ENCODE data around the gene CDIP1.
A peak's percentile ranks its signal among the peaks of the same experiment; 100 is the strongest.

The CDIP1 gene

DNA sequence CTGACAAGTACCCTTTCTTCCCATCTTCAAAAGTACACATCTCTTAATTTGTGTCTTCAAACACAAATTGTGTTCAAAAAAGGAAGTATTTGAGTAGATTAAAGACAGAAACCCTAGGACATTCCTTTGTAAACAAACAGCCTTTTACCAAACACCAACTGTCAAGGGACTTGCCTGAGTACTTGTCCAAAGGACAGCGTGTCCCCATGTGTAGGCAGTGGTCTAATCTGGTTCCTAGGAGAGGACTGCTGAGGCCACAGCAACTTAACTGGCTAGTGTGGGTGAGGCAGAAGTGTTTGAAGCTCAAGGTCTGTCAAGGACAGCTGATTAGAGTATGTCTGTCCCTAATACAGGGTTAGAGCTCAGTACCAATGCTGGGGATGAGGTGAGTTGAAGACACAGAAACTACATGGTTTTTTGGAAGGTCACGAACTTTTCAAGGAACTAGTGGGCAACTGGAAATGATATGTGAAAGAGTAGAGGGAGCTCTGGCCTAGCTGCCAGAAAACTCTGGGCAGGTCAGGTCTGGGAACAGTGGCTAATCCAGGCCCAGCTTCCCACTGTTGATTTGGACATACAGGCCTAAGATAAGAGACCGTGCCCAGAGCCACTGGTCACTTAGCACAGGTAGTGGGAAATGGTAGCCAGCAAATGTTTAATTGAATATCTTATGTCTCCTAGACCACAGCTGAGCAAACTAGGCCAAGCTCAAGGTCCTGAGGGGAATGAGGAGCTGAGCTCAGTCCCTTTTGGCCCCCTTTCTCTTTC lies 52.3 kb downstream of the CDIP1 start:
- DNase-seq = no peak

DNA sequence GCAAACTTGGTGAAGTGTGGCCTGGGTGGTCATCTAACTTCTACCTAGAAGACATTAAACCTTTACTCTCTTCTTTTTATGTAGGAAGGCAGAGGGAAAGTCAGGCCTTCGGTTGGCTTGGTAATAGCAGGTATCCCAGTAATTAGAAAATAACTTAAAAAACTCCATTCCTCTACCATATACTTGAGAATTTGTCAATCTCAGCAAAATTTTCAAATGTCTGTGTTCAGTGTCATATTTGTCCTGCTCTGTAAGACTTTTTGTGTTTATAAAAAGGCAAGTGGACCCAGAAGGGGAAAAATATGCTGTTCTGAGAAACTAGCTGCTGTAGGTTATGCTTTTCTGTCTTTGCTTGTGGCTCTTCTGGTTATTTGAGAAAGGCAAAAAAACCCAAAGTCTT lies 56.6 kb downstream of the CDIP1 start:
- no peak for DNase-seq

DNA sequence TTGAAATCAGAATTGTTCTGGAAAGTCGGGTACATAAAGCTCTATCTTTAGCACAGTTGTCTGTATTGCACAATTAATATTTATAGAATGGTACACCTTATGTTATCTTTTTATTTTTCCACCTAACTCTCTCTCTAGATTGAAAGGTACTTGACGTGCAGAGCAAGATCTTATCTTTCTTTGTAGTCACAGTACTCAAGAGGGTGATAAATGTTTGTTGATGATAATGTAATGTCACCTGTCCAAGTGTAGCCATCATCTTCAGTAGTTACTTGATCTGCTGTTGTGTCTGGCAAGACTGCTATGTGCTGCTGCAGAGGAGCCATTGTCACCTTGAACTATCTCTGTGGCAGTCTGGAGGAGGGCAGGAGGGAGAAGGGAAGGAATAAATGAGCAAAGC lies 57.0 kb downstream of the CDIP1 start:
- DNase-seq = no peak

DNA sequence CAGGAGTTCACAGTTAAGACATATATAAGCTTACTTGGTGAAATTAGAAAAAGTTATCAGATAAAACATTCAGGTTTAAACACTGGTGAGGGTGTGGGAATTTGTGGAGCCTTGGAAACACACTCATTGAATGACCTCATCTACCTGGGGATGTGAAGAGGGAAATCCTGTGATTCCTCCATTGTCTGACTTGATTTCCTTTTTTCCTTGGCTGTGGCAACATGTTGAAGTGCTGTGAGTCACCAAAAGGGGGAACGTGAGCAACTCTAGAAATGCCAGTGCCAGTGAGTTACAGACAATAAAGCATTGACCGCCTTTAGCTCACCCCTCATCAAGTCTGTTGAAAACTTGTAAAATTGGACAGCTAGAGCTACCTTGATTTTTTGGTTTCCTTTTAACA lies 60.6 kb downstream of the CDIP1 start:
- no peak for DNase-seq

DNA sequence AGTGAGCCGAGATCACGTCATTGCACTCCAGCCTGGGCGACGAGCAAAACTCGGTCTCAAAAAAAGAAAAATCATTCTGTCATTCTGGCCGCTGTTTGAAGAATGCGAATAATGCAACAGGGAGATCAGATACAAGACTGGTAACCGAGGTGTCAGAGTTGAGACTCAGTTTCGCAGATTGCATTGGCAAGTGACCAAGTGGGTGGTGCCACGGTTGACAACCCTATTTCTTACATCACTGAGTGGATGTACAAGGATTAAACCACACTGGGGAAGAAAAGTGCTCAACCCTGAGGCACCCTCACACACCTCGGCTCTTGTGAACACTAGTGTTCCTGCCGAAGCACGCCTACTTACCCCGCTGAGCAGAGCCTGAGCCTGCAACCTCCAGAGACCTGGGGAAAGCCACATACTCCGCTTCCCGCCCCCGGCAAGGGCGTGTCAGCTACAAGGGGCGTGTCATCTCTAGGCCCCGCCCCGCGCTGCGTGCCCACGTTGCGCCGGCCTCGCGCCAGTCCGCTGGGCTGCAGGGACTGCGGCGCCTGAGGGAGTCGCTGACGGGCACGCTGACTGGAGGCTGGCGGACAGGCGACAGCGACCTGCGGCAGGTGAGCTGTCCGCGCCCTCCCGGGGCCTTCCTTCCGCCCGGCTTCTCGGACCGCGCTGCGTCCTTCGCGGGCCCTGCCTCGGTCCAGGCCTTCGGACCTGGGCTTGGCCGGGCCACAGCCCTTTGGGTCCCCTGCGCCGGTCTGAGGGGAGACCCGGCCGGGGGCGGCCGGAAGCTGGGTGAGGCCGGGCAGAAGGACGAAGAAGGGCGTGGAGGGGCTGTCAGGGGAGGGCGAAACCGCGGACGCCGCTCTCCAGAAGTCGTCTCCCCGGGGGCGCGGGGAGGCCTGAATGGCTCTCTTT lies 62.4 kb downstream of the CDIP1 start, which contains the start of gene HMOX2:
Gene HMOX2 (plus strand): TSS at position 519 of the 909 bp plus-strand sequence. CDS start 29,127 bp downstream, outside the sequence.
- DNase-seq = peak; percentile 82

DNA sequence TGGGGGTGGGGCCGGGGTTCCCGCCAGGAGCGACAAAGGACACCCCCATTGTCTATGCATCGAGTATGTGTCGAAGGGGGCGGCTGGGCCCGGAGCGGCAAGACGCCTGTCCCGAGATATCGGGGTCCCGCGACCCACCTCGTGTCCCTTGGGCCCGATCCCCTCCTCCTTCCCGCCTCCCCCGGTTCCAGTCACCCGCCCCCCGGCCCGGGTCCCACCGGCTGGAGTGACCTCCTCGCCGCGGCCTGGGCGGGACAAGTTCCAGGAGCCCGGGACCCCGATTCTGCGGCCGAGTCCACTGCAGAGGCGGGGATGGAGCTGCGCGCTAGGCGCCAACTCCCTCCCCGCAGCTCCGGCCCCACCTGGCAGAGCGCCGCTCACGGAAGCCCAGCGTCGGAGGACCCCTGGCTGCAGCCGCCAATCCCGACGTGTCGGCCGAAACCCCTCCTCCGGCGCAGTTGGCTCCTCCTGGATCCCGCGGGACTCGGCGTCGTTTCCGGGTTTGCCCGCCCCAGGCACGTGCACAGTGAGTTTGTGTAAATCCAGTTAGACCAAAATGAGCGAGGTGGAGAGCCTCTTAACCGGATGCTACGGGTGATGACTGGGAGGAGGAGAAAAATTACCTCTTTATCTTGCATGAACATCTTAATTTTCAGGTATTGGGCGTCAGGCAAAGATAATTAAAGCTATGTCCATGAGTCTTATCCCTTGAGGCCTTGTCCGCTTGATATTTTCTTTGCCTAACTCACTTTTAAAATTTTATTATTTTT lies 64.2 kb downstream of the CDIP1 start, which contains the start of gene NMRAL1:
Gene NMRAL1 (minus strand): TSS at position 434 of the 770 bp plus-strand sequence. CDS start 493 bp downstream, outside the sequence.
- DNase-seq = peak; percentile 93

DNA sequence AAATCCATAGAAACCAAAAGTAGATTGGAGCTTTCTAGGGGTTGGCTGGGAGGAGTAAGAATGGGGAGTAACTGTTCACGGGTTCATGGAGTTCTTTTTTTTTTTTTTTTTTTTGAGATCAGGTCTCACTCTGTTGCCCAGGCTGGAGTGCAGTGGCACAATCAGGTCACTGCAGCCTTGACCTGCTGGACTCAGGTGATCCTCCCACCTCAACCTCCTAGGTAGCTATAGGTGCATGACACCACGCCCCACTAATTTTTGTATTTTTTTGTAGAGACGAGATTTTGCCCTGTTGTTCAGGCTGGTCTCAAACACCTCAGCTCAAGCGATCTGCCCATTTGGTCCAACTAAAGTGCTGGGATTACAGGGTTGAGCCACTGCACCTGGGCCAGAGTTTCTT lies 65.7 kb downstream of the CDIP1 start:
- no peak for DNase-seq

DNA sequence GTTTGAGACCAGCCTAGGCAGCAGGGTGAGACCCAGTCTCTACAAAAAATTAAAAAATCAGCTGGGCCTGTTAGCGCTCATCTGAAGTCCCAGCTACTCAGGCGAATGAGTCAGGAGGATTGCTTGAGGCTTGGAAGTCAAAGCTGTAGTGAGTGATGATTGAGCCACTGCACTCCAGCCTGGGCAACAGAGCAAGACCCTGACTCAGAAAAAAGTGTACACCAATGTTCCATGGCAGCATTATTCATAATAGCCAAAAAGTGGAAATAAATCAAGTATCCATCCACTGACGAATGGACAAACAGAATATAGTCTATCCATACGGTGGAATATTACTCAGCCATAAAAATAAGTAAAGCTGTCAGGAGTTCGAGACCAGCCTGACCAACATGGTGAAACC lies 66.7 kb downstream of the CDIP1 start:
- no peak for DNase-seq

DNA sequence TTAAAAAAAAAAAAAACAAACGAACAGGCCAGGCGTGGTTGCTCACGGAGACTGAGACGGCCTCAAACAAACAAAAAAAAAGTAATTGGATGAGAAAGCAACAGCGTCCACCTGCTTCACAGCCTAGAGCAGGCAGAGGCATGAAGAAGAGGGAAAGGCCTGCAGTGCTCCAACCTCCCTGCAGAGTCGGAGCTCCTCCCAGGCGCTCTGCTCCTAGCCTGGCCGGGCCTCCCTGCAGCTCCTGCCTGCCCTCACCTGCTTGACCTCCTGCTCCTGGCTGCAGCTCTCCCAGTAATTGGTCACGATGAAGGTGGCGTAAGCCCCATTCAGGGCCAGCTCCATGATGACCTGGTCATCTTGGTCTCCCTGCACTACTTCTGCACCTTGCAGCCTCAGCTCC lies 69.6 kb downstream of the CDIP1 start:
- DNase-seq = no peak

DNA sequence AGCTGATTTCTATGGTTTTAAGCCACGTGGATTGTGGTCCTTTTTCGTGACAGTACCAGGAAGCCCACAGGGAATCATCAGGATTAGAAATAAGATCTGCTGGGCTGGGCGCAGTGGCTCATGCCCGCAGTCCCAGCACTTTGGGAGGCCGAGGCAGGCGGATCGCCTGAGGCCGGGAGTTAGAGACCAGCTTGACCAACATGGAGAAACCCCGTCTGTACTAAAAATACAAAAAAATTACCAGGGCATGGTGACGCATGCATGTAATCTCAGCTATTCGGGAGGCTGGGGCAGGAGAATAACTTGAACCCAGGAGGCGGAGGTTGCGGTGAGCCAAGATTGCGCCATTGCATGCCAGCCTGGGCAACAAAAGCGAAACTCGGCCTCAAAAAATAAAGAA lies 70.7 kb downstream of the CDIP1 start:
- DNase-seq = no peak

DNA sequence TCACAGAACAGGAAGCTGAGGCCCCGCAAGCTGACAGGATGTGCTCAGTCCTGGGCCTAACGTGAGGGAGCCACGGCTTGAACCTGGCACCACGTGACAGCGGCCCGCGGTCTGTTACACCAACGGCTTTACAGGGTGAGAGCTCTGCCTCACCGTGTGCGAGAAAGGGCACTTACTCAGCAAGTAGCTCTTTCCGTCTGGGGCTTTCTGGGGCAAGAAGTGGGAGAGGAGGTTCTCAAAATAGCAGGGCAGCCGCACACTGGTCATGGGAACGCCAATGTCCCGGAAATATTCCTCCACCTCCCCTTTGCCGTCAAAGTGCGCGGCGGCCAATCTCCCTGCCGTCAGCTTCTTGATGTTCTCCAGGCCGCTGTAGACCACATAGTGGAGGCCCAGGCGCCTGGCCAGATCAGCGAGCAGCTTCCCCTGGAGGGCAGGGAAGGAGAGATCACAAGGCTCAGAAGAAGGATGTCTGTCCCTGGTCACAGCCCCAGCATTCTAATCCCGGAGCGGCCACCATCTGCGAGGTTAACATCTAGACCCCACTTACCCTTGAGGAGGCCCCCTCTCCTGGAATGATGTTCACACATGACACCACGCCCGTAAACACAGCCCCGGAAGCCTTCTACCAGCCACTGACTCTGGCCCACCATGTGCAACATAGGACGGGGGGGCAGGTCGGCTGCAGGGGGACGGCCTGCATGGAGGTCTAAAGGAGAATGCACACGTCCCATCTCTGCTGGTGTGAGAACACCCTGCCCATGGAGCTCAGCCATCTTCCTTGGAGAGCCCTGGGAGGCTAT lies 72.4 kb downstream of the CDIP1 start:
- no peak for DNase-seq

DNA sequence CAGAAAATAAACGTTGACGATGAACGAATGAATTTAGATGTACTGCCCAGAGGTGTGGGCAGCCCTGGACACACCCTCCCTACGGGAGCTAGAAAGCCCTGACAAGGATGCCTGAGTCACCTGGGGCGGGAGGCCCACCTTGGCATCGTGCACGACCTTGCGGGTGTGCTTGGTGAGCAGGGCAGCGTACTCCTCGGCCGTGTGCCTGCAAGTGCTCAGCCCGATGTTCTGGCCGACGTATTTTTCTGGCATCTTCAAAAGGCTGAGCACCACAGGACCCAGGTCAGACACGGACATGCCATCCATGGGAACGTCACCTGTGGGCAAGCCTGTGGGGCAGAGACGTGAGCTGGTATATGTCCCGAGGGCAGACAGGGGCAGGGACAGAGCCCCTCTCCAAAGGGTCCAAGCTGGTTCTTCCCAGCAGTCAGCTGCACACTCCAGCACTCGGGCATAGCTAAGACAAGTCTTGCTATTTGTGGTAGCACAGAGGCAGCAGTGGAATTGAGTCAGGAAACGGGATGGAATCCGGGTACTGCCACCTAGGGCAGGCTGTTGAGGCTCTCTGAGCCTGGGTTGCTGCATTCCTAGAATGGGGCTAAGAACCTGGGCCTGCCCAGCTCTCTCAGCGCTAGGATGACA lies 74.9 kb downstream of the CDIP1 start:
- no peak for DNase-seq

DNA sequence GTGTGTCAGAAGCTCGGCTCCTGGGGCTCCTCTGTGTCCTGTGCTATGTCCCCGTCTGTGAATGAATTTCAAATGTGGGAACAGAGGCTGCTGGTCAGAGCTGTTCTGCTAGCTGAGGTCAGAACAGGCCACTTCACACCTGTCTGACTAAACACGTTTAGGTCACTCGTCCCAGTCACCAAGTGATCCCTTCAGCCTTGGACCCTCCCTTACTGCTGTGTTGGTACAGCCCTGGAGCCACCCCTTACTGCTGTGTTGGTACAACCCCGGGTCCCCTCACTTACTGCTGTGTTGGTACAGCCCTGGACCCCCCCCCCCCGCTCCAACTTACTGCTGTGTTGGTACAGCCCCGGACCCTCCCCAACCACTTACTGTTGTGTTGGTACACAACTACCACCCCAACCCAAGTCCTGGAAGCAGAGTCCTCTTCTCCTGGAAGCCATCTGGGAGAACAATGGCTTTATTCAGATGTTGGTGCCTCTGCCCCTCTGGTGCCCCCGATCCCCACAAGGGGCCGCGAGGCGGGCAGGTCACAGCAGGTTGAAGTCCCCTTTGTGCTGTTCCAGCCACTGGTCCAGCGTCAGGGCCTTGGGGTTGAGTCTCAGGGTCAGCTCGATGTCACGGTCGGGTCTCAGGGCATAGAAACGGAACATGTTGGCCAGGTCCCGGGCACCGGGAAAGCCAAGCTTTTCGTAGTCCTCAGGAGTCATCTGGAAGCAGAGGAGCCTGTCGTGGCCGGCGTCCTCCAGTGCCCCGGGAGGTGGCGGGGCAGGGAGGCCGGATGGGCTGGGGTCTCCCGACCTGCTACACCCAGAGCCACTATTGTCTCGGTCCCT lies 77.1 kb downstream of the CDIP1 start:
- DNase-seq = no peak

DNA sequence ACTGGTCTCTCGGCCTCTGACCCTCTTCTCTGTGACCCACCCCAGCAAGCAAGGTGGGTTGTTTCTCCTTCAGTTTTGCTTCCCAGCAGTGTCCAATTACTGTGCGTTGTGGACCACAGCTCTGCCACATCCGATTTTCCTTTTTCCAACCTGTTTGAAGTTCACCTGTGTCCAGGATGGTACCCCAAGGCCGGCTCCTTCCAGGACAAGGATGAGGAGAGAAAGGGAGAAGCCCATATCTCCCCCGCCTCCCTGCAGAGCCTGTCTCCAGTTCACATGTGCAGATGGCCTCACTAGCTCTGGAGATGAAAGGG lies 77.7 kb downstream of the CDIP1 start:
- DNase-seq = no peak

Data from NCI-H1092 (cell line).